GM12873 (cell line): ENCODE data around the gene AJUBA.

Experiments
- CTCF ChIP-seq: IDR thresholded peaks from 2 replicates; pipeline ENCODE4 v1.5.1; 2012; ENCODE audit warnings: low read depth, mild to moderate bottlenecking, moderate library complexity, low read length, control low read depth; ENCODE audit not compliant: insufficient read depth; ENCODE audit errors: missing control alignments

The AJUBA gene

GRCh38 chr14:22962061-22962676, 20.2 kb downstream of the AJUBA start:
- no peak for TF ChIP-seq CTCF

GRCh38 chr14:22955702-22956569, 26.4 kb downstream of the AJUBA start:
- TF ChIP-seq CTCF, result no peak

- TF ChIP-seq CTCF, result no peak
These were observed 29.9 kb downstream of the AJUBA start for GRCh38 chr14:22952418-22952817.

GRCh38 chr14:22945642-22946041, 36.7 kb downstream of the AJUBA start:
- no peak for TF ChIP-seq CTCF

- TF ChIP-seq CTCF, result no peak
These were observed 42.7 kb downstream of the AJUBA start for GRCh38 chr14:22939684-22940083.

GRCh38 chr14:22935156-22935555, 47.2 kb downstream of the AJUBA start:
- no peak for TF ChIP-seq CTCF

GRCh38 chr14:22932146-22932545, 50.2 kb downstream of the AJUBA start:
- no peak for TF ChIP-seq CTCF
